Progenitor cell of endocrine pancreas (in vitro differentiated cells): ENCODE measurements around the gene NKX2-2. TPM values are rescaled to one million over a fixed set of nuclear protein-coding genes. Genes with fewer than 3 reads are reported as not detected.

Experiments
- DNase-seq: peaks from one replicate; pipeline ENCODE4 v3.0.0; 2021; ENCODE audit warnings: low spot score; ENCODE audit not compliant: unreplicated experiment
- H3K27ac Mint-ChIP-seq: 2 replicates; pipeline ENCODE4 v1.8.0; 2021; ENCODE audit warnings: mild to moderate bottlenecking, moderate library complexity, mixed read lengths
- H3K27me3 Mint-ChIP-seq: 2 replicates; pipeline ENCODE4 v1.8.0; 2021; ENCODE audit warnings: mixed read lengths
- H3K36me3 Mint-ChIP-seq: 2 replicates; pipeline ENCODE4 v1.8.0; 2022; ENCODE audit warnings: mixed read lengths; ENCODE audit not compliant: insufficient read depth
- H3K4me1 Mint-ChIP-seq: 2 replicates; pipeline ENCODE4 v1.8.0; 2021; ENCODE audit warnings: low read depth, mixed read lengths
- H3K4me3 Mint-ChIP-seq: 2 replicates; pipeline ENCODE4 v1.8.0; 2021; ENCODE audit warnings: low read depth, mild to moderate bottlenecking, moderate library complexity, mixed read lengths
- H3K9me3 Mint-ChIP-seq: 2 replicates; pipeline ENCODE4 v1.8.0; 2021; ENCODE audit warnings: low read depth, mixed read lengths
- total RNA-seq: library from RNA; stranded (reverse); gene quantifications from 2 replicates; pipeline ENCODE4 v1.2.1, GENCODE V29; 2021
- TF ChIP-seq, protein P1 (sequence below): fragments of 200-600 bp; sonication (generic); IDR thresholded peaks from one replicate; pipeline ENCODE4 v1.5.0; 2021; ENCODE audit warnings: antibody characterized with exemption, mild to moderate bottlenecking; ENCODE audit not compliant: unreplicated experiment

The NKX2-2 gene
- total RNA-seq, 1 donor from 2014 or later = 15.5 TPM

DNA sequence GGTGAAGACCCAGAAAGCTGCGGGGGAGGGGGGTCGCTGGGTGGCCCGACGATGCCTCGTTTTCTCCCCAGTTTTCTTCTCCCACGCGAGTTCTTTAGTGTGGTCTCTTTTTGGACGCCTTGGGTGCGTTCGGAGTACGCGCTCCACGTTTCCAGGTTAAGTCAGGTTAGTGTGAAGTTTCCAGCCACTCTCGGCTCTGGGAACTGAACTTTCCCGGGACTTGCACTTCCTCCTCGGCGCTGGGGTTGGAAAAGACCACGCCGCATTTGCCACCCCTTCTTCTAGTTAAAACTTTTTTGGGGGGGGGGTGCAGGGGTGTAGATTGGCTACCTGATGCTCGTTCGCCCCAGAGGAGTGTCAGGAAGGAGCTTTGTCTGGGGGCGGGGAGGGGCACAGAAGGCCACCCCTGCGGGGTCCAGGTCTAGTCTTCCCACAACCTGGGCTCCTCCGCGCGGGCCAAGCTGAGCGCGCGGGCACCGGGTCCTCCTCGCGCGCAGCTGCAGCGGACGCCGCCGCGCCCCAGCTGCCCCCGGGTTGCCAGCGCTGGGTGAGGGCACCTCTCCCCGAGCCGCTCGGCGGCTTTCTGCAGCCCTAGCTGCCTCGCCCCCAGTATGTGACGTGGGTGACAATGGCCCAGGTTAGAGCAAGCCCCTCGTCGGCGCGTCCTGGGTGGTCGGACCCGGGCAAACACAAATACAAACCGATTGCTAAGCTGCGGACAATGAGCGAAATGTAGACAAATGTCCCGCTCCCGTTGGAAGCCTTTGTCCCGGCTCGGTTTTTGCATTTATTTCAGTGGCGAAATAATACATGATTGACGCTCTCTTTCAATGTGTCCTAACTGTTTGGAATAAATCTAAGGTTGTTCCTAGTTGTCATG is 1.7 kb upstream of the NKX2-2 start:
- no peak for DNase-seq
- Mint-ChIP-seq H3K4me3 (peak overlapping the region; percentile 38), H3K9me3 (no peaks in the 10 kb centered on the region), H3K36me3 (no peaks in the 10 kb centered on the region), H3K27me3 (peaks cover 87% of the 10 kb centered on the region), H3K4me1 (peaks cover 27% of the 10 kb centered on the region), H3K27ac (peak overlapping the region; percentile 13)
- TF ChIP-seq, protein P1, sequence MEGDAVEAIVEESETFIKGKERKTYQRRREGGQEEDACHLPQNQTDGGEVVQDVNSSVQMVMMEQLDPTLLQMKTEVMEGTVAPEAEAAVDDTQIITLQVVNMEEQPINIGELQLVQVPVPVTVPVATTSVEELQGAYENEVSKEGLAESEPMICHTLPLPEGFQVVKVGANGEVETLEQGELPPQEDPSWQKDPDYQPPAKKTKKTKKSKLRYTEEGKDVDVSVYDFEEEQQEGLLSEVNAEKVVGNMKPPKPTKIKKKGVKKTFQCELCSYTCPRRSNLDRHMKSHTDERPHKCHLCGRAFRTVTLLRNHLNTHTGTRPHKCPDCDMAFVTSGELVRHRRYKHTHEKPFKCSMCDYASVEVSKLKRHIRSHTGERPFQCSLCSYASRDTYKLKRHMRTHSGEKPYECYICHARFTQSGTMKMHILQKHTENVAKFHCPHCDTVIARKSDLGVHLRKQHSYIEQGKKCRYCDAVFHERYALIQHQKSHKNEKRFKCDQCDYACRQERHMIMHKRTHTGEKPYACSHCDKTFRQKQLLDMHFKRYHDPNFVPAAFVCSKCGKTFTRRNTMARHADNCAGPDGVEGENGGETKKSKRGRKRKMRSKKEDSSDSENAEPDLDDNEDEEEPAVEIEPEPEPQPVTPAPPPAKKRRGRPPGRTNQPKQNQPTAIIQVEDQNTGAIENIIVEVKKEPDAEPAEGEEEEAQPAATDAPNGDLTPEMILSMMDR = no peak

DNA sequence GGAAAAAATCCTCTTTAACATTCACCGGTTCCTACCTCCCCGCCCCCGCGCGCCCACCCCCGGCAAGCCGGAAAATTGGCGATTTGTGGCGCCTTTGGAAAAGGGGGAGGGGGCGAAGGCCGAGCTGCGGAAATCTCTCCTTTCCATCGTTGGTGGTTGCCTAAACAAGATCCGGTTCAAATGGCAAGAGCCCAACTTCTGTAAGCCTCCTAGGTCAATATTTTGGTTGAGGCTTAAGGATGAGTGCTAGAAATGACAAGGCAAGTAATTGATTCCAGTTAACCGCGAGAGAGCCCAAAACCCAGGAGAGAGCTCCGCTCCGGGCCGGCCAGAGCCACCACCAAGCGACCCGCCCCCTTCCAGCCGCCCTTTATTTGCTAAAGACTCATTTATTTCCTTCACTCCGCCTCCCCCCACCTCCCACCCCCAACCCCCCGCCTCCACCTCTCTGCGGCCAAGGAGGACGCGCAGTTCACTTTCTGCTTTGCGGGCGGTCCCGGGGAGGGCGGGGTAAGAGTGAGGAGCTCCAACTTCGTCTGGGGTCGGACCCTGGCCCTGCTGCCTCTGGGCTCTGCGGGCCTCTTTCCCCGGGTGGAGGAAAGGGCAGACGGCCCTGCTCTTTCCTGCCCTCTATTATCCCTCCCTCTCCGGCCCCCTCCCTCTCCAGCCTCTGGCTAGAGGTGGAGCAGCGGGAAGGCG is 838 bp upstream of the NKX2-2 start:
- DNase-seq = peak; percentile 16
- TF ChIP-seq, protein P1 = no peak
- H3K9me3 Mint-ChIP-seq = no peaks in the 10 kb centered on the region
- no peaks in the 10 kb centered on the region for H3K36me3 Mint-ChIP-seq
- H3K4me3 Mint-ChIP-seq = peak overlapping the region; percentile 21
- H3K4me1 Mint-ChIP-seq = peaks cover 28% of the 10 kb centered on the region
- H3K27me3 Mint-ChIP-seq = peaks cover 87% of the 10 kb centered on the region
- no peak overlapping the region for H3K27ac Mint-ChIP-seq

DNA sequence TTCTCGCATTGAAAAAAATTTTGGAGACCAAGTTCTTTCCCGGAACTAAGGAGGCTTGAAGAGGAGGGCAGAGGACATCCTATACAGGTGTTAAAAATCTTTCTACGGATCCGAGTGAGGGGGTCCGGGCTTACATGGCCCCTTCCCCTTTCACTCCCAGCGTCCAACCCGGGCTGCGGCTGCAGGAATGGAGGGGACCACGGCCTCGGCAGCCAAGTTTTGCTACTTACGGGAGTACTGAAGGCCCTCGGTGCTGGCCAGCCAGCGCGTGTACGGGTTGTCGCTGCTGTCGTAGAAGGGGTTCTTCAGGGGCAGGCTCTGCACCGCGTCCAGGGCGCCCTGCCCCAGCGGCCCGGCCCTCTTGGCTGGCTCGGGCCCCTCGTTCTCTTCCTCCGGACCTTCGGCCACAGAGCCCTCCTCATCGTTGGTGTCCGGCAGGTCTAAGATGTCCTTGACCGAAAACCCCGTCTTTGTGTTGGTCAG is 642 bp downstream of the NKX2-2 start:
- H3K4me3 Mint-ChIP-seq = peak overlapping the region; percentile 44
- no peak overlapping the region for H3K27ac Mint-ChIP-seq
- no peaks in the 10 kb centered on the region for H3K9me3 Mint-ChIP-seq
- H3K27me3 Mint-ChIP-seq = peaks cover 87% of the 10 kb centered on the region
- no peaks in the 10 kb centered on the region for H3K36me3 Mint-ChIP-seq
- H3K4me1 Mint-ChIP-seq = peaks cover 24% of the 10 kb centered on the region
- TF ChIP-seq, protein P1 = no peak
- DNase-seq = no peak

DNA sequence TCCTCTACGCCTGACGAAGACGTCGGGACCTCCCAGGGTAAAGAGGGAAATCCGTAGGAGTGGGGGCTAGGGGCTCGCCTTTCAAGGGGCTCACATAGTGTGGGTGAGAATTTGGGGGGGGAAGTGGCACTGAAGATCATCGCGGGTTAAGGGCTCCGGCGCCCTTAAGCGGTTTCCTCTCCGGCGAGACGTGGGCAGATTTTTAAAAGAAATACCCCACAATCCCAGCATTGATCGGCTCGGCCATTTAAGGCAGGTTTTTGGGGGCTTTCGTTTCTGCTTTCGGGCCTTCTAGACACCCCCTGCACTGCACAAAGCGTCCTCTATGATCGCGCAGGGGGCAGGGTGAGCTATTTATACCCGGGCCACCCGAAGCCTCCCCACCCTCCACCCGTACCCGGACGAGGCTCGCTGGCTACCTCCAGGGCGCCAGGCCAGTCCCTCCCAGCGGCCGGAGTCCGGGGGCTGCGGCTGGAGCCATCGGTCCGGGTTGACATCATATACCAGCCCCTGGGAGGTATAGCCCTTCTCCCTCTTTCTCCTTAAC is 1.2 kb downstream of the NKX2-2 start:
- no peak for DNase-seq
- TF ChIP-seq, protein P1 = no peak
- H3K27me3 Mint-ChIP-seq = peaks cover 87% of the 10 kb centered on the region
- peaks cover 20% of the 10 kb centered on the region for H3K4me1 Mint-ChIP-seq
- no peaks in the 10 kb centered on the region for H3K36me3 Mint-ChIP-seq
- no peaks in the 10 kb centered on the region for H3K9me3 Mint-ChIP-seq
- no peak overlapping the region for H3K27ac Mint-ChIP-seq
- H3K4me3 Mint-ChIP-seq = peak overlapping the region; percentile 44
